H1 (cell line): ENCODE data around the gene TLE3. TPM values are rescaled to one million over a fixed set of nuclear protein-coding genes. Genes with fewer than 3 reads are reported as not detected.

Experiments used
- polyA plus RNA-seq, 7 experiments: library from polyadenylated mRNA; depleted of rRNA in 3 of 7; stranded (reverse) in 5 of 7; unstranded in 2 of 7; fragments of >200 nt in 5 of 7; fragments of 200-250 nt in 2 of 7; gene quantifications; 1 replicate in 5 of 7; 2 replicates in 1 of 7; 4 replicates in 1 of 7; pipeline versions ENCODE4 v1.2.1 to v1.2.3, GENCODE V29; 2011 to 2013; ENCODE audit warnings: missing spikeins in 2 of 7, mixed read lengths in 2 of 7
- total RNA-seq: library from RNA; stranded (reverse); fragmentation: NEBNext Ultra II Directional; extraction: Animal tissue kit (Norgen Biotek cat#: 25700); gene quantifications from 2 replicates; pipeline ENCODE4 v1.2.1, GENCODE V29; 2021
- TF ChIP-seq, protein P1 (sequence below): IDR thresholded peaks from 2 replicates; pipeline ENCODE4 v1.6.1; 2011; ENCODE audit warnings: low read length, improper control_type of control experiment

Gene TLE3
- total and polyA plus RNA-seq, 2 of the 8 experiments (the other 6 are each of a cell fraction or from before 2014, with no cell fraction given): 25.1 to 61.2 TPM

DNA sequence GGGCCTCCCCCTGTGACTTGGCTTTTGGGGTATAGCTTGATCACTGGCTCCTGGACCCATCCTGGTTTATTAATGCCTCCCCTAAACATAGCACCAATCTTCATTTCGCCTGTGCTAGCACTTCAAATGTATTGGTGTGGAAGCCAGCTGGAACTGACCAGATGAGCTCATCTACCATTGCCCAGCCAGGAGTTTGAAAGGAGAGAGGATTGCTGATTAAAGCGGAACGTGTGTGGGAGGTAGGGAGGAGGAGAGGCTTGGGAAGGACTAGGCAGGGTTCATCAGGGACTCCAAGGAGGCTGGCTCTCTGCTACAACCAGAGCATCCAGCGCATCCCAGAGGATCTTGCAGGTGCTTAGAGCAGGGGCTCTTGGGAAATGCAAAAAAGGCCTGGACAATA, 34.4 kb upstream of the TLE3 start (continued):
- TF ChIP-seq, protein P1, sequence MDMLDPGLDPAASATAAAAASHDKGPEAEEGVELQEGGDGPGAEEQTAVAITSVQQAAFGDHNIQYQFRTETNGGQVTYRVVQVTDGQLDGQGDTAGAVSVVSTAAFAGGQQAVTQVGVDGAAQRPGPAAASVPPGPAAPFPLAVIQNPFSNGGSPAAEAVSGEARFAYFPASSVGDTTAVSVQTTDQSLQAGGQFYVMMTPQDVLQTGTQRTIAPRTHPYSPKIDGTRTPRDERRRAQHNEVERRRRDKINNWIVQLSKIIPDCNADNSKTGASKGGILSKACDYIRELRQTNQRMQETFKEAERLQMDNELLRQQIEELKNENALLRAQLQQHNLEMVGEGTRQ: no peak
- TF ChIP-seq, all 59 proteins: peak for 0
